H4 (cell line): ENCODE data around the gene API5. TPM values are rescaled to one million over a fixed set of nuclear protein-coding genes. Genes with fewer than 3 reads are reported as not detected.

Experiments used
- DNase-seq: peaks from one replicate; pipeline ENCODE4 v3.0.0-alpha.2; 2015; ENCODE audit warnings: low spot score
- total RNA-seq: library from RNA; depleted of rRNA; stranded (reverse); fragments of >200 nt; shearing (Covaris generic); gene quantifications from 2 replicates; pipeline ENCODE4 v1.2.3, GENCODE V29; 2014; rRNA removed

The API5 gene
- total RNA-seq, 1 experiment from 2014 or later: 125 TPM

- DNase-seq: peak; percentile 16
These were observed 47.6 kb downstream of the API5 start for GRCh38 chr11:43359422-43359818.

GRCh38 chr11:43360361-43361032 lies 48.7 kb downstream of the API5 start:
- no peak for DNase-seq

DNA sequence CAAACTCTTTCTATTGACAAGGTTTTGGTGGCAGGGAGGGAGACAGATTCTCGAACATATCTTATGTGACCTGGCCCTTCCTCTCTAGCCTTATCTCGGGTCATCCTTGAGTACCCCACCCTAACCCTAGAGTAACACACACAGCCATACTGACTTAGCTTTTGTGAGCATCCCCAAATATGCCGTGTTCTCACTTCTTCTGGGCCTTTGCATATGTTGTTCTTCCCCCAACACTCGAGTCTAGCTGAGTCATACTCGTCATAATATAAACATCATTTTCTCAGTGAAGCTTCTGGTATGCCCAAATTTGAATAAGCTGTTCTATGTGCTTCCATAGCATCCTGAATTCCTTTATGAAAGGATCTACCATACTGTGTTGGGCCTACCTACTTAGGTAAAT lies 54.9 kb downstream of the API5 start:
- DNase-seq: peak; percentile 67

DNA sequence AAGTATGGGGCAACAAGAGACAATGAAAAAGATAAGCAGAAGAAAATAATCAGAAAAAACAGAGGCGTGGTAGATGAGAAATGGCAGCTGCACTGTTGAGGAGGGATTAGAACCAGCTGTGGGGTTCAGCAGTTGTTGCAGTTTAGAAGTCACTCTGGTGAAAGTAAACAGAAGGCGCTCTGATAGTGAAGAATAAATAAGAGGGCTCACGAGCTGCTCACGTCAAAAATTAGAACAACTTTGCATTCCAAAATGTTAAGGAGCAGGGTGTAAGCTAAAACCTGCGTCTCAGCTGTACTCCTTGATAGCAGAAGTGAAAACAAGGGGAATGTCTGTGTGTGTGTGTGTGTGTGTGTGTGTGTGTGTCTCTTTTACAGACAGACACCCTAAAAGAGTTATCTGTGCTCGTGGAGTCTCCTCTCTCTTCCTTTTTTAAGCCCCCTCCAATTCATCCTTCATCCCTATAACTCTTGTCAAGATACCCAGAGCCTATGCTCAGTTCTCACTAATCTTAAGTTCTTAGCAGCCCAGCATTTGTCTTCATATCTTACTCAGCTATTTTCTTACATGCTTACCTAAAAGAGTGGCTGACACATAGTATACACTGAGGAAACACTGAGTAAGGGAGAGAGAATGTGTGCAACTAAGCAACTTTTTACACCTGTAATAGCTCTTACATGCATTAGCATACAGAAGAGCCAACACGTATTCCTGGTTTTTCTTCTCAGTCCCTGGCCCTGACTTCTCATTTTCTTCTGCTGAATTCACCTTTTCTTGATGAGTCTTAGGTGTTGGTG lies 55.8 kb downstream of the API5 start:
- no peak for DNase-seq

DNA sequence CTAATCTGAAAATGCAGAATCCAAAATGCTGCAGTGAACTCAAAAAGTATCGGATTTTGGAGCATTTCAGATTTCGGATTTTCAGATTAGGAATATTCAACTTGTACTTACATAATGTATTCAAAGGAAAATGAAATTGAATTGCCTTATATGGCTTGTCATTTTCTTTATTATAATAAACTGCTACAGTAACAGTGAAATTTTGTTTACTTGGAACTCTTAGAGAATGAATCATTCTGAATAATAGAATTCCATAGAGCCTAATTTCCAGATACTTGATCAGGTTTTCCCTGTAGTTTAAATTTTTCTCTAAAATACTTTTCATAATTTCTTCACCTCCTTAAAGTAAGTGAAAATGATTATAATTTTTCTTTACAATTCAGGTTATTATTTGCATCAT lies 64.3 kb downstream of the API5 start:
- no peak for DNase-seq

DNA sequence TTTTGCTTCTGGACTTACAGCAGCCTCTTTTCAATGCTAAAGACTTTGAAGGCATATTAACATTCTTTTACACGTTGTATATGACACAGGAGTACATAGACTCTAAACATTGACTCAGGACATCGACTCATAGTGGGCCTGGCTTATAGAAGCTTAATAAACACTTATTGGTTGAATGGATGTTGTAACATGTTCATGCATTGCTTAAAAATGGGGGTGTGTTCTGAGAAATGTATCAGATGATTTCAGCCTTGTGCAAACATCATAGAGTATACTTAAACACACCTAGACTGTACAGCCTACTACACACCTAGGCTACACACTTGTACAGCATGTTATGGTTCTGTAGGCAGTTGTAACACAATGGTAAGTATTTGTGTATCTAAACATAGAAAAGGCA lies 64.8 kb downstream of the API5 start:
- no peak for DNase-seq

- DNase-seq: no peak
These were observed 65.6 kb downstream of the API5 start for GRCh38 chr11:43377389-43377788.

DNA sequence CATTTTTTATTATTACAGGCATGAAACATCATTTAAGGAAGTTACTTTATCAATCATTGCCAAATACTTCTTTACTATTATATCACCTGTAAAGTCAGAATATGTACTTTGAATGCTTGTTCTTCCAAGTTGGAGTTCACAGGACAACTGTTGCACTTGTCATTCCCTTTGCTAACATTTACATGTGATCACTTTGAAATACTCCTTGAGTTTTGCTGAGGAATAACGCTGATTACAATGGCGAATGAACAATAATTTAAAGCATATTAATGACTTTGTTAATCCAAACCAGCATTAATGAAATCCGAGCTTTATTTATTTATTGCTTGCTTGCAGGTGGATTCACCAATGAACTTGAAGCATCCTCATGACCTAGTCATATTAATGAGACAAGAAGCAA lies 67.1 kb downstream of the API5 start:
- DNase-seq: no peak

- no peak for DNase-seq
These were observed 70.0 kb downstream of the API5 start for GRCh38 chr11:43381802-43382201.

- no peak for DNase-seq
These were observed 70.8 kb downstream of the API5 start for GRCh38 chr11:43382614-43383013.

DNA sequence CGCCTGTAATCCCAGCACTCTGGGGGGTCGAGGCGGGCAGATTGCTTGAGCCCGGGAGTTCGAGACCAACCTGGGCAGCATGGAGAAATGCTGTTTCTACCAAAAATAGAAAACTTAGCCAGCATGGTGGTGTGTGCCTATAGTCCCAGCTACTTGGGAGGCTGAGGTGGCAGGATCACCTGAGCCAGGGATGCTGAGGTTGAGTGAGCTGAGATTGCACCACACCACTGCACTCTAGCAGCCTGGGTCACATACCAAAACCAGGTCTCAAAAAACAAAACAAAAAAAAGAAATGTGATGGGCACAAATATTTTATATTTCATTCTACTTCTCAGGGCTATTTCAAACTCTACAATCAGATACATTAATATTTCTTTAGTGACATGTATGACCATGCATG lies 72.6 kb downstream of the API5 start:
- no peak for DNase-seq

DNA sequence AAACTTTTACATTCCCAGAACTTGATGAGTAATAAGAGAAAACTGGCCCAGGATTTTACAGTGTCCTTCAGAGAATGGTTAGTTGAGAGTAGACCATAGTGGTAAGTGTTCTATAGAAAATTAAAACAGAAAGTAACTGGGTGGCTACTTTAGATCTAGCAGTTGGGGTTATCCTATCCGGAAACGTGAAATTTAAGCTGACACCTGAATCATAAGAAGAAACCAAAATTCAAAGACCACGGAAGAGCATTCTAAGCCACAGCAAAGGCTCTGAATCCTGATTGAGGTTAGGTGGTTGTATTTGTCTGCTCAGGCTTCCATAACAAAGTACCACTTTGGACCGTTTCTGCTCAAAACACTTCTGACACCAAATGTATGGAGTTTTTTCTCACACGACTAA lies 80.9 kb downstream of the API5 start:
- DNase-seq: no peak

DNA sequence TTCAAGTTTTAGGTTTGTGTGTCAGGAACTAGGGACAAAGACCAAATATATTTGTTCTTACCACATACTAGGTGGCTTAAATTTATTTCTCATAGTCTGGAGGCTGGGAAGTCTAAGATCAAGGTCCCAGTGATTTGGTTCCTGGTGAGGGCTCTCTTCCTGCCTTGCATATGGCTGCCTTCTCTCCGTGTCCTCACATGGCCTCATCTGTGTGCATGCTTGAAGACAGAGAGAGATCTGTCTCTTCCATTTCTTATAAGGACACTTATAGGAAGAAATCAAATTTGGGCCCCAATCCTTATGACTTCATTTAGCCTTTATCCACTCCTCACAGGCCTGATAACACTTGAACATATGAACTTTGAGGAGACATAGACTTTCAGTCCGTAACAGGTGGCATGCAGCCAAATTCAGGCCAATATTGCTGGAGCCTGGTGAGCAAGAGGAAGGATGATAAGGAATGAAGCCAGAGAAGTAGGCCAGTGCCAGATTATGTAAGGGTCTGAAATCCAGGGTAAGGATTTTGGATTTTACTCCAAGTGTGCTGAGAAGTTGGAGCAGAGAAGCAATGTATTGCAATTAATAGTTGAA lies 82.1 kb downstream of the API5 start:
- DNase-seq: no peak

Other genes with a start within 250 kb of the API5 start
- 48.6 and 61.8 TPM in 2 replicates for gene TTC17, start 46.9 kb downstream of the API5 start, total RNA-seq